ENCODE data around the gene PCDHA3.
"Not testable (repeated sequence)": the region's sequence is repeated elsewhere in the genome, so short reads cannot be mapped to it uniquely, and the experiment has no call there.

The PCDHA3 gene

DNA sequence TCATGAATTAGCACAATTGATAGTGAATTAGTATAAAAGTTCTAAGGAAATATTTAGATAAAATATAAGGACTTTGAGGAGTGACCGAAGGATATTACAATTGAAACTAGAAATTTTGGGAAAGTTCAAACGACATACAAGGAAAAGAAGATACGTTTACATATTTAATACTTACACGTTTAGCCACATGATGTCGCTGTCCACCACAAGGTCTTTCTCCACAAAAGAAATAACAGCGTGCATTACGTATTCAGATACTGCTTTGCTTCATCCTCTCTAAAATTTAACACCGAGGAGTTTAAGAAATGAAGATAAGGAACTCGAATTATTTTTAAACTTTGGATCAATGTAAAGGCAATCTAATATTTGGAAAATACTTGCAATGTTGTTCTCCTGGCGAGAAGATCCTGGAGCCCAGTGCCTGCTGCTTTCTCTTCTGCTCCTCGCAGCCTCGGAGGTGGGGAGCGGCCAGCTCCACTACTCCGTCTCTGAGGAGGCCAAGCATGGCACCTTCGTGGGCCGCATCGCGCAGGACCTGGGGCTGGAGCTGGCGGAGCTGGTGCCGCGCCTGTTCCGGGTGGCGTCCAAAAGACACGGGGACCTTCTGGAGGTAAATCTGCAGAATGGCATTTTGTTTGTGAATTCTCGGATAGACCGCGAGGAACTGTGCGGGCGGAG, at the start of gene PCDHA3:
TSS of gene PCDHA3 (plus strand) at position 242 of the 678 bp plus-strand sequence.
- no peak for DNase-seq (ENCODE audit: low read depth in 2 of 2)

DNA sequence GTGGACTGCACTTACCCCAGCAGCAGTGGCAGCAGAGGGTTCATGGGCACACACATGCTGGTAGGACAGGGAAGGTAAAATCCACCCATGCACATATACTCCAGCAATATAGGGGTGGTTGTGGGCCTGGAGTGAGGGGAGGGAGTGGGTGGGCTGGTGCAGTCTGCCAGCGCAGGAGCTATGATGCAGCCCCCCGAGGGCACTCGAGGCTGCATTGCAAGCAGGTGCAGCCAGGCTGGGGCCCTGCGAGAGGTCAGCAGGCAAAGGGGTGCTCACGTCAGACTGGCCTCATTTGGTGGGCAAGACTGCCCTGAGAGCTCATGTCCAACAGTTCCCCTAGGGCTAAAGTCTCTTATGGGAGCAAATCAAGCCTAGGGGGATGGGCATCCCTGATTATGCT, 47.3 kb upstream of the PCDHA3 start:
- no peak for DNase-seq (ENCODE audit: low read depth in 2 of 2)

DNA sequence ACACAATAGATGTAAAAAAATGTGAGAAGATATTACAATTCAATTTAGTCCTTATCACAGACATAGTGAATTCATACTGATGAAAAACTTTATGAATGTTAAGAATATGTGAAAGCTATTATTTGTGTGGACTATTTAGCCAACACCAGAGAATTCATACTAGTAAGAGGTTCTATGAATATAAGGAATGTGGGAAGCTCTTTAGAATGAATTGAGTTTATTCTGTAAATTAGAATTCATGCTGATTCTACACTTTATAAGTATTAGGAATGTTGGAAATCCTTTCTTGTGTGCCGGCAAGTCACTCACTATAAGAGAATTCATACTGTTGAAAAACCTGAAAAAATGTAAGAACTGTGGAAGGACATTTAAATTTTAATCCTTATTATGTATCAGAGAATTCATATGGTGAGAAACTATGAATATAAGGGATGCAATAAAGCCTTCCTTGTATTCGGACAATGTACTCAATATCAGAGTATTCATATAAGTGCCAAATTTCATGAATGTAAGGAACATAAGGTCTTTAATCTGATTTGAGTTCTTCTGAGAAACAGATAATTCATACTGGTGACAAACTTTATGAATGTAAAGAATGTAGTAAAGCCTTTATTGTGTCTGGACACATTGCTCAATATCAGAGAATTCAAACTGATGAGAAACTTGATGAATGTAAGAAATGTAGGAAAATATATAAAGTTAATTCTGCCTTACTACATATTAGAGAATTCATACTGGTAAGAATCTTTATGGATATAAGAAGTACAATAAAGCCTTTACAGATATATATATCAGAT, 36.5 kb upstream of the PCDHA3 start:
- no peak for DNase-seq (ENCODE audit: low read depth in 2 of 2)

DNA sequence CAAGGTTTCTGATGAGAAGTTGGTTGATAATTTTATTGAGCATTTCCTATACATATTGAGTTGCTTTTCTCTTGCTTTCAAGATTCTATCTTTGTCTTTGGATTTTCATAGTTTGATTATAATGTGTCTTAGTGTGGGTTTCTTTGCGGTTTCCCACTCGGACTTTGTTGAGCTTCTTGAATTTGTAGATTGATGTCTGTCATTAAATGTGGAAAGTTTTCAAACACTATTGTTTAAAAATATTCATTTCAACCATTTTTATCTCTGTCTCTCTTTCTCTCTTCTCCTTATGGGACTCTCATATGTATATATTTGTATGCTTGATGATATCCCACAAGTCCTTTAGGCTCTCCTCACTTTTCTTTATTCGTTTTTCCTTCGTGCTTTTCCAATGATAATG, 33.4 kb upstream of the PCDHA3 start:
- DNase-seq (ENCODE audit: low read depth in 2 of 2) = no peak

DNA sequence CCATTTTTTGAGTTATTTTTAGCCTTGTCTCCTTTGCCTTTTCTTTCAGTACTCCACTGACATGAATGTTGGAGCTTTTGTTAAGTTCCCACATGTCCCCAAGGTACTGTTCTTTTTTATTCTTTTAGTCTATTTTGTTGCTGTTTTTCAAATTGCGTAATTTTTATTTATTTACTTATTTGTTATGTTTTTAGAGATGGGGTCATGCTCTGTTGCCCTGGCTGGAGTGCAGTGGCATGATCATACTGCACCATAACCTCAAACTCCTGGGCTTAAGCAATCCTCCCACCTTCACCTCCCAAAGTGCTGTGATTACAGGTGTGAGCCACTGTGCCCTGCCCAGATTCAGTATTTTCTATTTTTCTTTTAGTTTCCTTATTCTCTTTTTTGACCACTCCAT, 20.3 kb upstream of the PCDHA3 start:
- DNase-seq (ENCODE audit: low read depth in 2 of 2) = no peak

DNA sequence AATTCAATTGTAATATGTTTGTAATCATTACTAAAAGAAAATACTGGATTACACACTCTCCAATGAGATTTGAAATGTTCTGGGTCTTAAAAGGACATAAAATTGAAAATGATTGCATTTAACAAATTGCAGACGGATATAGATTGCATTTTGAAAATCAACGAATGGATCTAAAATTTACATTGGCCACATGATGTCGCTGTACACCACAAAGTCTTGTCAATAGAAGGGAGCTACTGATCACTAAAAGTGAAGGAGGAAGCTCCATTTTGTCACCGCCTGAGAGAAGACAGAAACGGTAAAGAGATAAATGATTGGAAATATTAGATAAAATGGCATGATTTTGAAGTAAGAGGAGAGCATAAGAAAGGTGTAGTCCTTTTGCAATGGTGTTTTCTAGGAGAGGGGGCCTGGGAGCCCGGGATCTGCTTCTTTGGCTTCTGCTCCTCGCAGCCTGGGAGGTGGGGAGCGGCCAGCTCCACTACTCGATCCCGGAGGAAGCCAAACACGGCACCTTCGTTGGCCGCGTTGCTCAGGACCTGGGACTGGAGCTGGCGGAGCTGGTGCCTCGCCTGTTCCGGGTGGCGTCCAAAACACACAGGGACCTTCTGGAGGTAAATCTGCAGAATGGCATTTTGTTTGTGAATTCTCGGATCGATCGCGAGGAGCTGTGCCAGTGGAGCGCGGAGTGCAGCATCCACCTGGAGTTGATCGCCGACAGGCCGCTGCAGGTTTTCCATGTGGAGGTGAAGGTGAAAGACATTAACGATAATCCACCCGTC, 14.8 kb upstream of the PCDHA3 start, which contains the start of gene PCDHA1:
TSS of gene PCDHA1 (plus strand) at position 236 of the 782 bp plus-strand sequence.
- DNase-seq (ENCODE audit: low read depth in 2 of 2) = no peak

DNA sequence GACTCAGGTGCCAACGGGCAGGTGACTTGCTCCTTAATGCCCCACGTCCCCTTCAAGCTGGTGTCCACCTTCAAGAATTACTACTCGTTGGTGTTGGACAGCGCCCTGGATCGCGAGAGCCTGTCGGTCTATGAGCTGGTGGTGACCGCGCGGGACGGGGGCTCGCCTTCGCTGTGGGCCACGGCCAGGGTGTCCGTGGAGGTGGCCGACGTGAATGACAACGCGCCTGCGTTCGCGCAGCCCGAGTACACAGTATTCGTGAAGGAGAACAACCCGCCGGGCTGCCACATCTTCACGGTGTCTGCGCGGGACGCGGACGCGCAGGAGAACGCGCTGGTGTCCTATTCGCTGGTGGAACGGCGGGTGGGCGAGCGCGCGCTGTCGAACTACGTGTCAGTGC, 13.4 kb upstream of the PCDHA3 start:
- DNase-seq (ENCODE audit: low read depth in 2 of 2) = not testable (repeated sequence)

DNA sequence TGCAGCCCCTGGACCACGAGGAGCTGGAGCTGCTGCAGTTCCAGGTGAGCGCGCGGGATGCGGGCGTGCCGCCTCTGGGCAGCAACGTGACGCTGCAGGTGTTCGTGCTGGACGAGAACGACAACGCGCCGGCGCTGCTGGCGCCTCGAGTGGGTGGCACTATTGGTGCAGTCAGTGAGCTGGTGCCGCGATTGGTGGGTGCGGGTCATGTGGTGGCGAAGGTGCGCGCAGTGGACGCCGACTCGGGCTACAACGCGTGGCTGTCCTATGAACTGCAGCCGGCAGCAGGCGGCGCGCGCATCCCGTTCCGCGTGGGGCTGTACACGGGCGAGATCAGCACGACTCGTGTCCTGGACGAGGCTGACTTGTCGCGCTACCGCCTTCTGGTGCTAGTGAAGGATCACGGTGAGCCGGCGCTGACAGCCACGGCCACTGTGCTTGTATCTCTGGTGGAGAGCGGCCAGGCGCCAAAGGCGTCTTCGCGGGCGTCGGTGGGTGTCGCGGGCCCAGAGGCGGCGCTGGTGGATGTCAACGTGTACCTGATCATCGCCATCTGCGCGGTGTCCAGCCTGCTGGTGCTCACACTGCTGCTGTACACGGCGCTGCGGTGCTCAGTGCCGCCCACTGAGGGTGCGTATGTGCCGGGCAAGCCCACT, 12.9 kb upstream of the PCDHA3 start:
- DNase-seq (ENCODE audit: low read depth in 2 of 2) = not testable (repeated sequence)

DNA sequence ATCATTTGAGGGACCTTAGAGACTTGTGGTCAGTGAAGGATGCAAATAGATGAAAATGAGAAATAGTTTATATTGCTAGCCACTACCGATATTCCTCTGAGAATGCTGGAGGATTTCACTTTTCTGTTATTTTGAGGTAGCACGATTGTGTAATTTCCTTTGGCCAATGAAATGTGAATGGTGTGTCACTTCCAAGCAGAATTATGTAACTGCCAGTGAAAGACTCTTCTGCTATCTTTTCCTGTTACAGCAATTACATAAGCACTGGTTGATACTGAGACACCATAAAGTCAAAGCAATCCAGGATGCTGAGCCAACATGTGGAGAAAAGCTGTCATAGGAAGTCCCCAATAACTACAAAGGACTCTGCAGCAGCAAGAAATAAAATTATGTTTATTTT, 9.8 kb upstream of the PCDHA3 start:
- no peak for DNase-seq (ENCODE audit: low read depth in 2 of 2)

DNA sequence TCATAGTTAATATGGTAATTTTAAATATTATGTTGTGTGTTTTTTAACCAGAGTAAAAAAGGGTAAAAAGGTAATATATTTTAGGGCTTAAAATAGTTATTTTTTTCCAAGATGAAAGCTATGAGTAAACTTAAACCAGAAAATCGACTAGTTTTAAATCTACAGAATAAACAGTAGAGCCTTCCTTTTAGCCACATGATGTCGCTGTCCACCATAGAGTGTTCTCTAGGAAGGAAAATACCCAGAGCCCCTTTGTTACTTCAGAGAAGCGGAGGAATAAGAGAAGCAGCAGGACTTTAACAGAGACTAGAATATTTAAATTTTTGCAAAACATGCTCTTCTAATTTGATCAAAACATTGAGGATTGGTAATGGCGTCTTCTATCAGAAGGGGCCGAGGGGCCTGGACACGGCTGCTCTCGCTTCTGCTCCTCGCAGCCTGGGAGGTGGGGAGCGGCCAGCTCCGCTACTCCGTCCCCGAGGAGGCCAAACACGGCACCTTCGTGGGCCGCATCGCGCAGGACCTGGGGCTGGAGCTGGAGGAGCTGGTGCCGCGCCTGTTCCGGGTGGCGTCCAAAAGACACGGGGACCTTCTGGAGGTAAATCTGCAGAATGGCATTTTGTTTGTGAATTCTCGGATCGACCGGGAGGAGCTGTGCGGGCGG, 6.1 kb upstream of the PCDHA3 start, which contains the start of gene PCDHA2:
TSS of gene PCDHA2 (plus strand) at position 258 of the 664 bp plus-strand sequence.
- DNase-seq (ENCODE audit: low read depth in 2 of 2) = no peak

DNA sequence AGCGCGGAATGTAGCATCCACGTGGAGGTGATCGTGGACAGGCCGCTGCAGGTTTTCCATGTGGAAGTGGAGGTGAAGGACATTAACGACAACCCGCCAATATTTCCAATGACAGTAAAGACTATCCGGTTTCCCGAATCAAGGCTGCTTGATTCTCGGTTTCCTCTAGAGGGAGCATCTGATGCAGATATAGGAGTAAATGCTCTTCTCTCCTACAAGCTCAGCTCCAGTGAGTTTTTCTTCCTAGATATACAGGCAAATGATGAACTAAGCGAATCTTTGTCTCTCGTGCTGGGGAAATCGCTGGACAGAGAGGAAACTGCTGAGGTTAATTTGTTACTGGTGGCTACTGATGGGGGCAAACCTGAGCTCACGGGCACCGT, 5.6 kb upstream of the PCDHA3 start:
- no peak for DNase-seq (ENCODE audit: low read depth in 2 of 2)

DNA sequence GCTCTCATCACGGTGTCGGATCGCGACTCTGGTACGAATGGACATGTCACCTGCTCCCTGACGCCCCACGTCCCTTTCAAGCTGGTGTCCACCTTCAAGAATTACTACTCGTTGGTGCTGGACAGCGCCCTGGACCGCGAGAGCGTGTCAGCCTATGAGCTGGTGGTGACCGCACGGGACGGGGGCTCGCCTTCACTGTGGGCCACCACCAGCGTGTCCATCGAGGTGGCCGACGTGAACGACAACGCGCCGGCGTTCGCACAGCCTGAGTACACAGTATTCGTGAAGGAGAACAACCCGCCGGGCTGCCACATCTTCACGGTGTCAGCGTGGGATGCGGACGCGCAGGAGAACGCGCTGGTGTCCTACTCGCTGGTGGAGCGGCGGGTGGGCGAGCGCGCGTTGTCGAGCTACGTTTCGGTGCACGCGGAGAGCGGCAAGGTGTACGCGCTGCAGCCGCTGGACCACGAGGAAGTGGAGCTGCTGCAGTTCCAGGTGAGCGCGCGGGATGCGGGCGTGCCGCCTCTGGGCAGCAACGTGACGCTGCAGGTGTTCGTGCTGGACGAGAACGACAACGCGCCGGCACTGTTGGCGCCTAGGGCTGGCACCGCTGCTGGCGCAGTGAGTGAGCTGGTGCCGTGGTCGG, 4.7 kb upstream of the PCDHA3 start:
- not testable (repeated sequence) for DNase-seq (ENCODE audit: low read depth in 2 of 2)

DNA sequence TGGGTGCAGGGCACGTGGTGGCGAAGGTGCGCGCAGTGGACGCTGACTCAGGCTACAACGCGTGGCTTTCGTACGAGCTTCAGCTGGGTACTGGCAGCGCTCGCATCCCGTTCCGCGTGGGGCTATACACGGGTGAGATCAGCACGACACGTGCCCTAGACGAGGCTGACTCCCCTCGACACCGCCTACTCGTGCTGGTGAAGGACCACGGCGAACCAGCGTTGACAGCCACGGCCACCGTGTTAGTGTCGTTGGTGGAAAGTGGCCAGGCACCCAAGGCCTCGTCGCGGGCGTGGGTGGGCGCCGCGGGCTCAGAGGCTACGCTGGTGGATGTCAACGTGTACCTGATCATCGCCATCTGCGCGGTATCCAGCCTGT, 4.2 kb upstream of the PCDHA3 start:
- no peak for DNase-seq (ENCODE audit: low read depth in 2 of 2)

DNA sequence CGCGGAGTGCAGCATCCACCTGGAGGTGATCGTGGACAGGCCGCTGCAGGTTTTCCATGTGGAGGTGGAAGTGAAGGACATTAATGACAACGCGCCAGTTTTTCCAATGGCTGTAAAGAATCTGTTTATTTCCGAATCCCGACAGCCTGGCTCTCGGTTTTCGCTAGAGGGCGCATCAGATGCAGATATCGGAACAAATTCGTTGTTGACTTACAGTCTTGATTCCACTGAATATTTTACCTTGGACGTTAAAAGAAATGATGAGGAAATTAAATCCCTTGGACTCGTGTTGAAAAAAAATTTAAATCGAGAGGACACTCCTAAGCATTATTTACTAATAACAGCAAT, 611 bp downstream of the PCDHA3 start:
- DNase-seq (ENCODE audit: low read depth in 2 of 2) = no peak

DNA sequence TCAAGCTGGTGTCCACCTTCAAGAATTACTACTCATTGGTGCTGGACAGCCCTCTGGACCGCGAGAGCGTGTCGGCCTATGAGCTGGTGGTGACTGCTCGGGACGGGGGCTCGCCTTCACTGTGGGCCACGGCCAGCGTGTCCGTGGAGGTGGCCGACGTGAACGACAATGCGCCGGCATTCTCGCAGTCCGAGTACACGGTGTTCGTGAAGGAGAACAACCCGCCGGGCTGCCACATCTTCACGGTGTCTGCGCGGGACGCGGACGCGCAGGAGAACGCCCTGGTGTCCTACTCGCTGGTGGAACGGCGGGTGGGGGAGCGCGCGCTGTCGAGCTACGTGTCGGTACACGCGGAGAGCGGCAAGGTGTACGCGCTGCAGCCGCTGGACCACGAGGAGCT, 1.5 kb downstream of the PCDHA3 start:
- not testable (repeated sequence) for DNase-seq (ENCODE audit: low read depth in 2 of 2)

DNA sequence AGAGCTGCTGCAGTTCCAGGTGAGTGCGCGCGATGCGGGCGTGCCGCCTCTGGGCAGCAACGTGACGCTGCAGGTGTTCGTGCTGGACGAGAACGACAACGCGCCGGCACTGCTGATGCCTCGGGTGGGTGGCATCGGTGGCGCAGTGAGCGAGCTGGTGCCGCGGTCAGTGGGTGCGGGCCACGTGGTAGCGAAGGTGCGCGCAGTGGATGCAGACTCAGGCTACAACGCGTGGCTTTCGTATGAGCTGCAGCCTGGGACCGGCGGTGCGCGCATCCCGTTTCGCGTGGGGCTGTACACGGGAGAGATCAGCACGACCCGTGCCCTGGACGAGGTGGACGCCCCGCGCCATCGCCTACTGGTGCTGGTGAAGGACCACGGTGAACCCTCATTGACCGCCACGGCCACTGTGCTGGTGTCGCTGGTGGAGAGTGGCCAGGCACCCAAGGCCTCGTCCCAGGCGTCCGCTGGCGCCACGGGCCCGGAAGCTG, 2.0 kb downstream of the PCDHA3 start:
- no peak for DNase-seq (ENCODE audit: low read depth in 2 of 2)

DNA sequence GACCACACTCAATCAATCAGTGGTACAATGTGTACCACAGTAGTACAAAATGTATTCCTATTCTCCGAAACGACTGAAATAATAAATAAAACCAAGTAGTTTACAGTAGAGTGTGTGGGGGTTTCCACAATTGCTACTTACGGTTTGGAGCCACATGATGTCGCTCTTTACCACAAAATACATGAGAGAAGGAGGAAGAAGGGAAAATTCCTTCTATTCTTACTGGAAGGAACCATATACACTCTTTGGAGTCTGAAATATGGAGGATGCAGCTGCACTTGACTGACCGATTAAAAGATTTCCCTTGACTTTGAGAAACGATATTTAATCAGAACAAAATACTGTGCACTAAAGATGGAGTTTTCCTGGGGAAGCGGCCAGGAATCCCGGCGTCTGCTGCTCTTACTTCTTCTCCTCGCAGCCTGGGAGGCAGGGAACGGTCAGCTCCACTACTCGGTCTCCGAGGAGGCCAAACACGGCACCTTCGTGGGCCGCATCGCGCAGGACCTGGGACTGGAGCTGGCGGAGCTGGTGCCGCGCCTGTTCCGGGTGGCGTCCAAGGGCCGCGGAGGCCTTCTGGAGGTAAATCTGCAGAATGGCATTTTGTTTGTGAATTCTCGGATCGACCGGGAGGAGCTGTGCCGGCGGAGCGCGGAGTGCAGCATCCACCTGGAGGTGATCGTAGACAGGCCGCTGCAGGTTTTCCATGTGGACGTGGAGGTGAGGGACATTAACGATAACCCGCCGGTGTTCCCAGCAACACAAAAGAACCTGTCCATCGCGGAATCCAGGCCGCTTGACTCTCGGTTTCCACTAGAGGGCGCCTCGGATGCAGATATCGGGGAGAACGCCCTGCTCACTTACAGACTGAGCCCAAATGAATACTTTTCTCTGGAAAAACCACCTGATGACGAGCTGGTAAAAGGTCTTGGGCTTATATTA, 6.2 kb downstream of the PCDHA3 start, which contains the start of gene PCDHA4:
TSS of gene PCDHA4 (plus strand) at position 235 of the 942 bp plus-strand sequence.
- DNase-seq (ENCODE audit: low read depth in 2 of 2) = no peak

DNA sequence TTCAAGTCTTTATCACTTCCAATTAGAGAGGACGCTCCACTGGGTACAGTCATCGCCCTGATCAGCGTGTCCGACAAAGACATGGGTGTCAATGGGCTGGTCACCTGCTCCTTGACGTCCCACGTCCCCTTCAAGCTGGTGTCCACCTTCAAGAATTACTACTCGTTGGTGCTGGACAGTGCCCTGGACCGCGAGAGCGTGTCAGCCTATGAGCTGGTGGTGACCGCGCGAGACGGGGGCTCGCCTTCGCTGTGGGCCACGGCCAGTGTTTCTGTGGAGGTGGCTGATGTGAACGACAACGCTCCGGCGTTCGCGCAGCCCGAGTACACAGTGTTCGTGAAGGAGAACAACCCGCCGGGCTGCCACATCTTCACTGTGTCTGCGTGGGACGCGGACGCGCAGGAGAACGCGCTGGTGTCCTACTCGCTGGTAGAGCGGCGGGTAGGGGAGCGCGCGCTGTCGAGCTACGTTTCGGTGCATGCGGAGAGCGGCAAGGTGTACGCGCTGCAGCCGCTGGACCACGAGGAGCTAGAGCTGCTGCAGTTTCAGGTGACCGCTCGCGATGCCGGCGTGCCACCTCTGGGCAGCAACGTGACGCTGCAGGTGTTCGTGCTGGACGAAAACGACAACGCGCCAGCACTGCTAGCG, 7.5 kb downstream of the PCDHA3 start:
- not testable (repeated sequence) for DNase-seq (ENCODE audit: low read depth in 2 of 2)

DNA sequence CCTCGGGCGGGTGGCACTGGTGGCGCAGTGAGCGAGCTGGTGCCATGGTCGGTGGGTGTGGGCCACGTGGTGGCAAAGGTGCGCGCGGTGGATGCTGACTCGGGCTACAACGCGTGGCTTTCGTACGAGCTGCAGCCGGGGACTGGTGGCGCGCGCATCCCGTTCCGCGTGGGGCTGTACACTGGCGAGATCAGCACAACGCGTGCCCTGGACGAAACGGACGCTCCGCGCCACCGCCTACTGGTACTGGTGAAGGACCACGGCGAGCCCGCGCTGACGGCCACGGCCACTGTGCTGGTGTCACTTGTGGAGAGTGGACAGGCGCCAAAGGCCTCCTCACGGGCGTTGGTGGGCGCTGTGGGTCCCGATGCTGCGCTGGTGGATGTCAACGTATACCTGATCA, 8.0 kb downstream of the PCDHA3 start:
- no peak for DNase-seq (ENCODE audit: low read depth in 2 of 2)

Measured in stimulated activated CD8-positive, alpha-beta memory T cell treated with anti-CD3 and anti-CD28 coated beads, Interleukin-2, amount 100 ng/mL, for 1 hour (primary cell).